NB4 (cell line): ENCODE results near the gene KDSR.

Experiments
- DNase-seq: peaks from one replicate; pipeline ENCODE4 v3.0.0; 2010; ENCODE audit warnings: low read depth
- H3K4me3 ChIP-seq: one replicate; pipeline ENCODE4 v1.5.1; 2011; ENCODE audit warnings: mild to moderate bottlenecking, low read depth, low read length, moderate library complexity
- CTCF ChIP-seq: IDR thresholded peaks from one replicate; pipeline ENCODE4 v1.5.1; 2012; ENCODE audit warnings: low read depth, low read length
- MAX ChIP-seq: IDR thresholded peaks from 2 replicates; pipeline ENCODE4 v1.6.1; 2011; ENCODE audit warnings: low read depth, low read length
- MYC ChIP-seq: IDR thresholded peaks from 2 replicates; pipeline ENCODE4 v1.6.1; 2011; ENCODE audit warnings: low read depth, low read length
- POLR2A ChIP-seq: IDR thresholded peaks from 2 replicates; pipeline ENCODE4 v1.6.1; 2011; ENCODE audit warnings: mild to moderate bottlenecking; ENCODE audit not compliant: insufficient read length; ENCODE audit errors: extremely low read depth

The KDSR gene

GRCh38 chr18:63405986-63406385, 39.0 kb upstream of the KDSR start:
- H3K4me3 ChIP-seq: no peak overlapping the region
- TF ChIP-seq CTCF (no peak), POLR2A (no peak), MYC (no peak), MAX (no peak)
- DNase-seq: no peak

GRCh38 chr18:63402246-63403162, 35.5 kb upstream of the KDSR start:
- DNase-seq: no peak
- H3K4me3 ChIP-seq: no peak overlapping the region
- TF ChIP-seq CTCF (no peak), MYC (no peak), MAX (no peak), POLR2A (no peak)

GRCh38 chr18:63399300-63399699, 32.3 kb upstream of the KDSR start:
- H3K4me3 ChIP-seq: no peak overlapping the region
- TF ChIP-seq MAX (no peak), CTCF (no peak), POLR2A (no peak), MYC (no peak)
- no peak for DNase-seq

GRCh38 chr18:63397349-63397748, 30.3 kb upstream of the KDSR start:
- TF ChIP-seq MYC: no peak
- no peak for TF ChIP-seq CTCF
- no peak for TF ChIP-seq POLR2A
- TF ChIP-seq MAX: no peak
- no peak overlapping the region for H3K4me3 ChIP-seq
- DNase-seq: no peak

- TF ChIP-seq CTCF: no peak
- no peak for TF ChIP-seq MYC
- no peak for TF ChIP-seq MAX
- TF ChIP-seq POLR2A: no peak
- DNase-seq: no peak
- no peak overlapping the region for H3K4me3 ChIP-seq
Observed at GRCh38 chr18:63395503-63395902, 28.5 kb upstream of the KDSR start.
